Left lung (tissue), 10 donors: Measurements from ENCODE around the gene CST7. TPM values are rescaled to one million over a fixed set of nuclear protein-coding genes. Genes with fewer than 3 reads are reported as not detected.
"Not testable (repeated sequence)": the region's sequence is repeated elsewhere in the genome, so short reads cannot be mapped to it uniquely, and the experiment has no call there.

ENCODE experiments used
- ATAC-seq: fragments of 200-7000 bp; cut with Tn5 transposase; one replicate; pipeline ENCODE4 v1.9.1; 2020; ENCODE audit warnings: moderate library complexity
- DNase-seq, 4 donors: peaks; one replicate each; pipeline ENCODE4 v3.0.0-alpha.2; 2013 to 2020
- H3K27ac ChIP-seq, 2 donors: fragments of 200-600 bp; sonication (generic) in 1 of 2; one replicate each; pipeline versions ENCODE4 v1.5.0 to v1.8.0; 2020 to 2021
- H3K27me3 ChIP-seq, 2 donors: fragments of 200-600 bp; sonication (generic) in 1 of 2; one replicate each; pipeline versions ENCODE4 v1.5.0 to v1.8.0; 2020 to 2021
- H3K36me3 ChIP-seq, 2 donors: fragments of 200-600 bp; sonication (generic) in 1 of 2; one replicate each; pipeline versions ENCODE4 v1.5.0 to v1.8.0; 2020 to 2021
- H3K4me1 ChIP-seq, 2 donors: fragments of 200-600 bp; one replicate each; pipeline ENCODE4 v1.8.0; 2021
- H3K4me3 ChIP-seq, 2 donors: fragments of 200-600 bp; sonication (generic) in 1 of 2; one replicate each; pipeline versions ENCODE4 v1.5.0 to v1.8.0; 2020 to 2021; ENCODE audit warnings: mild to moderate bottlenecking in 1 of 2
- H3K9me3 ChIP-seq, 2 donors: fragments of 200-600 bp; sonication (generic) in 1 of 2; one replicate each; pipeline versions ENCODE4 v1.5.0 to v1.8.0; 2020 to 2021
- intact Hi-C, 2 donors: fragments of 100-400 bp; cut with DNase I; formaldehyde crosslinking; loops; one replicate each; pipeline versions ENCODE4 v1.11.2 to v1.14.2; 2022
- polyA plus RNA-seq, 6 donors: library from polyadenylated mRNA; unstranded; fragments of 120-200 nt; gene quantifications; one replicate each; pipeline ENCODE4 v1.2.1, GENCODE V29; 2013; ENCODE audit not compliant: insufficient read length in 6 of 6
- total RNA-seq, 2 donors: library from RNA; stranded (reverse); fragmentation: NEBNext Ultra II Directional; extraction: Animal tissue kit (Norgen Biotek cat#: 25700); gene quantifications; one replicate each; pipeline ENCODE4 v1.2.1, GENCODE V29; 2021
- TF ChIP-seq, protein P1 (sequence below), 2 donors: fragments of 200-600 bp; sonication (generic) in 1 of 2; IDR thresholded peaks; one replicate each; pipeline versions ENCODE4 v1.5.0 to v1.8.0; 2021; ENCODE audit warnings: antibody characterized with exemption in 2 of 2
- donor health status: DM: no; HTN: yes; CAD: no.
- donor health status: DM: no; HTN: no; CAD: no.

The CST7 gene
- total and polyA plus RNA-seq, 8 donors, result 0.84 to 28.0 (median 1.7) TPM

DNA sequence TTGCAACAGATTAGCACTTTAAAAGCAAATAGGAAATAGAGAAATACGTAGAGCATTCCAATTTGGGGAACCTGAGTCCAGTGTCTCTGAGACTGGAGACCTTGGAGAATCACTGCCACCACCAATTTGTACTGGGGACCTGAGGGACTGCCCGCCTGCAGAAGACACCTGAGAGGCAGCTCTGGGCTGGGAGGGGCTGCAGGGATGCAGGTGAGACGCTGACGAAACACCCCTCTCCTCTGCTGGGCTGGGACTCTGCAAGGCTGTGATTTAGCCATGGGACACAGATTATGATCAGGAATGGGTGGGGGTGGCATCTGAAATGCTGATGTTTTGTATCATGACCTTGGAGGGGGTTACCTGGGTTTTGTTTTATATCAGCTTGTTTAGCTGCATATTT, 50.5 kb downstream of the CST7 start:
- TF ChIP-seq, protein P1, sequence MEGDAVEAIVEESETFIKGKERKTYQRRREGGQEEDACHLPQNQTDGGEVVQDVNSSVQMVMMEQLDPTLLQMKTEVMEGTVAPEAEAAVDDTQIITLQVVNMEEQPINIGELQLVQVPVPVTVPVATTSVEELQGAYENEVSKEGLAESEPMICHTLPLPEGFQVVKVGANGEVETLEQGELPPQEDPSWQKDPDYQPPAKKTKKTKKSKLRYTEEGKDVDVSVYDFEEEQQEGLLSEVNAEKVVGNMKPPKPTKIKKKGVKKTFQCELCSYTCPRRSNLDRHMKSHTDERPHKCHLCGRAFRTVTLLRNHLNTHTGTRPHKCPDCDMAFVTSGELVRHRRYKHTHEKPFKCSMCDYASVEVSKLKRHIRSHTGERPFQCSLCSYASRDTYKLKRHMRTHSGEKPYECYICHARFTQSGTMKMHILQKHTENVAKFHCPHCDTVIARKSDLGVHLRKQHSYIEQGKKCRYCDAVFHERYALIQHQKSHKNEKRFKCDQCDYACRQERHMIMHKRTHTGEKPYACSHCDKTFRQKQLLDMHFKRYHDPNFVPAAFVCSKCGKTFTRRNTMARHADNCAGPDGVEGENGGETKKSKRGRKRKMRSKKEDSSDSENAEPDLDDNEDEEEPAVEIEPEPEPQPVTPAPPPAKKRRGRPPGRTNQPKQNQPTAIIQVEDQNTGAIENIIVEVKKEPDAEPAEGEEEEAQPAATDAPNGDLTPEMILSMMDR (IDR thresholded peaks at IDR 0.05), result no peak
- DNase-seq, result peak in 1 of 4 donors; percentile 10
- H3K27ac ChIP-seq, result no peak overlapping the region

DNA sequence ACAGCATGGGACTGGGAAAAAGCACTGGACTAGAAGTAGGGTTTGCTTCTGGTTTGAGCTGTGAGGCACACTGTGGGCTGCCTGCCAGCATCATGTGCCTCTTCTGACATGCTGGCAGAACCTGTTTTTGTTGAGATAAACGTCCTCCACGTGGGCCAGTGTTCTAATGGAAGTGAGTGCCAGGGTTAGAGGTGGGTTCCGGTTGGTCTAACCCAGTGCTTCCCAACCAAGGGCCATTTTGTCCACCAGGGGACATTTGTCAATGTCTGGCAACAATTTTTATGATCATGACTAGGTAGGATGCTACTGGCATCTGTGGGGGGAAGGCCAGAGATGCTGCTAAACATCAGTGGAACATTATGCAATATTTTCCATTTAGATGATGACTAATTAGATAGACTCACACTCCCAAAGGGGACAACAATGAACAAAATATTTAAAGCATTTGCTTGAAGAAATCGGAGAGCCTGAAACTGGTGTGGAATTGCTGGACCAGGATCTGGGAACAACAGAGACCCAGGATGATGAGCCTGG, 51.3 kb downstream of the CST7 start:
- intact Hi-C loops, result no loop called here
- peak; percentile 80 for ATAC-seq
- TF ChIP-seq, protein P1 (IDR thresholded peaks at IDR 0.05), result no peak
- Histone ChIP-seq H3K9me3 (no peaks in the 10 kb centered on the region), H3K27ac (no peak overlapping the region), H3K4me3 (no peak overlapping the region), H3K4me1 (peaks cover under 1 to 9% of the 10 kb centered on the region in 2 donors), H3K27me3 (no peaks in the 10 kb centered on the region), H3K36me3 (peaks cover 0 to 4% of the 10 kb centered on the region in 2 donors)
- peak in 2 of 4 donors; percentile 70 to 79 for DNase-seq

More for the DNA sequence above, 50.5 kb downstream of the CST7 start:
- H3K4me1 ChIP-seq, result peaks cover 4 to 8% of the 10 kb centered on the region in 2 donors
- ATAC-seq, result no peak
- no peak overlapping the region for H3K4me3 ChIP-seq
- intact Hi-C loops, result loop anchor here (5.0 to 10.0 kb wide), 2 partner anchors 63 to 175 kb away; no protein-coding TSS in a partner anchor
- no peaks in the 10 kb centered on the region for H3K36me3 ChIP-seq
- H3K9me3 ChIP-seq, result no peaks in the 10 kb centered on the region
- no peaks in the 10 kb centered on the region for H3K27me3 ChIP-seq

DNA sequence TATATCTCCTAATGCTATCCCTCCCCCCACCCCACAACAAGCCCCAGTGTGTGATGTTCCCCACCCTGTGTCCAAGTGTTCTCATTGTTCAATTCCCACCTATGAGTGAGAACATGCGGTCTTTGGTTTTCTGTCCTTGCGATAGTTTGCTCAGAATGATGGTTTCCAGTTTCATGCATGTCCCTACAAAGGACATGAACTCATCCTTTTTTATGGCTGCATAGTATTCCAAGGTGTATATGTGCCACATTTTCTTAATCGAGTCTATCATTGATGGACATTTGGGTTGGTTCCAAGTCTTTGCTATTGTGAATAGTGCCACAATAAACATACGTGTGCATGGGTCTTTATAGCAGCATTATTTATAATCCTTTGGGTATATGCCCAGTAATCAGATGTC, 52.3 kb downstream of the CST7 start:
- H3K27me3 ChIP-seq, DNase-seq, H3K9me3 ChIP-seq, ATAC-seq, intact Hi-C loops, H3K27ac ChIP-seq, H3K4me3 ChIP-seq: not testable (repeated sequence)
- Histone ChIP-seq H3K36me3 (peaks cover 0 to 14% of the 10 kb centered on the region in 2 donors), H3K4me1 (peaks cover 0 to 14% of the 10 kb centered on the region in 2 donors)

DNA sequence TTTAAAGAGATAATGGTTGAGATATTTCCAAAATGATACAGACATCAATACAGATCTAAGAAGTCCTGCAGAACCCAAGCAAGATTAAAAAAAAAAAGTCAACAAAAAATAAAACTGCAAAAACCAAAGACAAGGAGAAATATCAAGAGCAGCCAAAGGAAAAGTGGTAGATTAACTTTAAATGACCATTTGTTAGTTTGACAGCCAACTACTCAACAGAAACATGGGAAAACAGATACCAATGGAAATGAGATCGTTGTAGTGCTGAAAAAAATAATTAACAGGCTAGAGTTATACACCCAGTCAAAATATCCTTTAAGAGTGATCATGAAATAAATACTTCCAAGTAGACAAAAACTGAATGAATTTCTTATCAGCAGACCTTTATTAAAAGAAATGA, 53.9 kb downstream of the CST7 start:
- Histone ChIP-seq H3K4me1 (peaks cover 0 to 14% of the 10 kb centered on the region in 2 donors), H3K27ac (no peak overlapping the region), H3K4me3 (no peak overlapping the region), H3K9me3 (no peaks in the 10 kb centered on the region), H3K36me3 (peaks cover 0 to 31% of the 10 kb centered on the region in 2 donors), H3K27me3 (no peaks in the 10 kb centered on the region)
- intact Hi-C loops, result no loop called here
- TF ChIP-seq, protein P1 (IDR thresholded peaks at IDR 0.05), result no peak
- DNase-seq (no peak), ATAC-seq (no peak)

DNA sequence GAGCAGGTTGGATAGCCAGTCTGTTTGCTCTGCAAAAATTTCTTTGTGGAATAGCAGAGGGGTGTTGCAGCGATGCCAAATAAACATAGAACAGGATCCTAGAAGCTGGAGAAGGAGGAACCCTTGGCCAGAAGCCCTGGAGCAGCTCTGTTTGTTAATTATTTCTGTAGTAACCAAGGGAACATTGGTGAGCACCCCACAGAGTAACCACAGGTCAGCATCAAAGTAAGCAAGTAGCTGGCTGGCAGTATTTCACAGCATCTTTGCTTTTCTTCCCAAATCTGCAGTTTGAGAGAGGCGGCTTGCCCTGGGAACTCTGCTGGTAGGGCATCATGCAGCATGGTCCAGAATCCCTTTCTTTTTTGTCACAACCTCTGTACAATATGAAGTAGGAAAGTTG, 56.2 kb downstream of the CST7 start:
- H3K4me3 ChIP-seq, result no peak overlapping the region
- DNase-seq, result peak in 2 of 4 donors; percentile 37 to 56
- peaks cover 0 to 14% of the 10 kb centered on the region in 2 donors for H3K4me1 ChIP-seq
- H3K27ac ChIP-seq, result peak overlapping the region in 1 of 2 donors; percentile 1
- no peaks in the 10 kb centered on the region for H3K9me3 ChIP-seq
- intact Hi-C loops, result no loop called here
- no peaks in the 10 kb centered on the region for H3K27me3 ChIP-seq
- TF ChIP-seq, protein P1 (IDR thresholded peaks at IDR 0.05), result no peak
- peaks cover 0 to 51% of the 10 kb centered on the region in 2 donors for H3K36me3 ChIP-seq
- ATAC-seq, result peak; percentile 74

DNA sequence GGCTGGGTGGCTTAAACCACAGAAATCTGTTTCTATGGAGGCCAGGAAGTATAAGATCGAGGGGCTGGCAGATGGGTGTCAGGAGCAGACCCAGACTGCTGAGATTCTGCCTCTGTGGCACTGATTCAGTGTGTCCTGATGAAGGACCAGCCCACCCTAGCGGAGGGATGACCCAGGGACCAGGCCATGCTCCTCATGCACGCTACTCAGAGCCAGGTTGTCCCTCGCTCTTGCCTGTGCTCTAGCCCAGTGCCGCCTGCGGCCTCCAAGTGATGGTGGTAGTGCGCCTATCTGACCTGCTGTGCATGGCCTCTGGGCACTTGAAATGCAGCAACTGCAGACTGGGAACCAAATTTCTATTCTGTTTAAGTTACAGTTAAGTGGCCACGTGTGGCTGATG, 56.6 kb downstream of the CST7 start:
- intact Hi-C loops, result no loop called here
- TF ChIP-seq, protein P1 (IDR thresholded peaks at IDR 0.05), result no peak
- no peaks in the 10 kb centered on the region for H3K9me3 ChIP-seq
- peaks cover 0 to 55% of the 10 kb centered on the region in 2 donors for H3K36me3 ChIP-seq
- no peaks in the 10 kb centered on the region for H3K27me3 ChIP-seq
- DNase-seq (peak in 1 of 4 donors; percentile 20), ATAC-seq (peak; percentile 18)
- peak overlapping the region in 1 of 2 donors; percentile 1 for H3K27ac ChIP-seq
- H3K4me1 ChIP-seq, result peaks cover 0 to 11% of the 10 kb centered on the region in 2 donors
- H3K4me3 ChIP-seq, result no peak overlapping the region
